Neutrophil (primary cell): ENCODE results near the gene LBH.

Experiments
- H3K27ac ChIP-seq: fragments of 200-600 bp; sonication (generic); 2 replicates; pipeline ENCODE4 v1.5.1; 2016; ENCODE audit warnings: mild to moderate bottlenecking, moderate library complexity
- H3K27me3 ChIP-seq: fragments of 200-600 bp; sonication (generic); 2 replicates; pipeline ENCODE4 v1.6.0; 2016; ENCODE audit warnings: mild to moderate bottlenecking
- H3K36me3 ChIP-seq: fragments of 200-600 bp; sonication (generic); 2 replicates; pipeline ENCODE4 v1.5.1; 2017
- H3K4me1 ChIP-seq, 2 experiments: fragments of 200-600 bp in 1 of 2; sonication (generic) in 1 of 2; 1 replicate in 1 of 2; 2 replicates in 1 of 2; pipeline versions ENCODE4 v1.5.1 to v1.6.1; 2013 to 2016; ENCODE audit warnings: low read depth in 1 of 2, low read length in 1 of 2, mild to moderate bottlenecking in 1 of 2, moderate library complexity in 1 of 2; ENCODE audit not compliant: control insufficient read depth in 1 of 2, insufficient read depth in 1 of 2
- H3K4me3 ChIP-seq, 2 experiments: fragments of 200-600 bp in 1 of 2; sonication (generic) in 1 of 2; 1 replicate in 1 of 2; 2 replicates in 1 of 2; pipeline ENCODE4 v1.5.1; 2013 to 2016; ENCODE audit warnings: low read depth in 1 of 2, low read length in 1 of 2, mild to moderate bottlenecking in 1 of 2, moderate library complexity in 1 of 2
- H3K9me3 ChIP-seq: fragments of 200-600 bp; sonication (generic); 2 replicates; pipeline ENCODE4 v1.5.1; 2016
- TF ChIP-seq, protein P1 (sequence below): fragments of 200-600 bp; sonication (generic); IDR thresholded peaks from 2 replicates; pipeline ENCODE4 v1.5.1; 2016; ENCODE audit warnings: antibody characterized with exemption

Gene LBH

DNA sequence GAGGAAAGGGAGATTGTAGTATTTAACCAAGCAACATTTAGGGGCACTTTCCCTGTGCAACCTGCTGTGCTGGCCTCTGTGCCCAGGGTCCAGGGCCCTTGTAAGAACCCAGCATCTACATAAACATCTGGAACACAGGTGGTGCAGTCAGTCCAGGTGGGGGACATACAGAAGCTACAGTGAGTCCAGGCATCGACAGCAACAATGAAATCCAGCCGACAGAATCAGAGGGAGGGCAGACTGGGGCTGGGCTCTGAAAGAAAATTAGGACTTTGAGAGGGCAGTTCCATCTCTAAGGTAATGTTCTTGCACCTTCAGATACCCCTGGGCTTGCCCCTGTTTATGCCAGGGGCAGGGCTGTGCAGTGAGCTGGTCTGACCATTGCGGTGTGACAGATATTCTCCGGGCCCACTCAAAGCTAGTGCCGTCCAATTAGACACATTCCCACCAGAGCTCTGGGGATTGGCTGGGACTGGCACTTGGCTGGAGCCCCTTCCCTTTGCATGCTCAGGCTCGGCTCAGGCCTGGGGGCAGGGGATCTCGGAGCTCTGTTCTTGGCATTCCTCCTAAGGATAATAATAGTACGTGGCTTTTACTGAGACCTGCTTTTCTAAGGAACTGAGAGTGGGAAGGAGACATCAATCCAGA lies 5.4 kb downstream of the LBH start:
- TF ChIP-seq, protein P1, sequence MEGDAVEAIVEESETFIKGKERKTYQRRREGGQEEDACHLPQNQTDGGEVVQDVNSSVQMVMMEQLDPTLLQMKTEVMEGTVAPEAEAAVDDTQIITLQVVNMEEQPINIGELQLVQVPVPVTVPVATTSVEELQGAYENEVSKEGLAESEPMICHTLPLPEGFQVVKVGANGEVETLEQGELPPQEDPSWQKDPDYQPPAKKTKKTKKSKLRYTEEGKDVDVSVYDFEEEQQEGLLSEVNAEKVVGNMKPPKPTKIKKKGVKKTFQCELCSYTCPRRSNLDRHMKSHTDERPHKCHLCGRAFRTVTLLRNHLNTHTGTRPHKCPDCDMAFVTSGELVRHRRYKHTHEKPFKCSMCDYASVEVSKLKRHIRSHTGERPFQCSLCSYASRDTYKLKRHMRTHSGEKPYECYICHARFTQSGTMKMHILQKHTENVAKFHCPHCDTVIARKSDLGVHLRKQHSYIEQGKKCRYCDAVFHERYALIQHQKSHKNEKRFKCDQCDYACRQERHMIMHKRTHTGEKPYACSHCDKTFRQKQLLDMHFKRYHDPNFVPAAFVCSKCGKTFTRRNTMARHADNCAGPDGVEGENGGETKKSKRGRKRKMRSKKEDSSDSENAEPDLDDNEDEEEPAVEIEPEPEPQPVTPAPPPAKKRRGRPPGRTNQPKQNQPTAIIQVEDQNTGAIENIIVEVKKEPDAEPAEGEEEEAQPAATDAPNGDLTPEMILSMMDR: no peak
- Histone ChIP-seq H3K36me3 (no peaks in the 10 kb centered on the region), H3K27me3 (peaks cover 36% of the 10 kb centered on the region)

DNA sequence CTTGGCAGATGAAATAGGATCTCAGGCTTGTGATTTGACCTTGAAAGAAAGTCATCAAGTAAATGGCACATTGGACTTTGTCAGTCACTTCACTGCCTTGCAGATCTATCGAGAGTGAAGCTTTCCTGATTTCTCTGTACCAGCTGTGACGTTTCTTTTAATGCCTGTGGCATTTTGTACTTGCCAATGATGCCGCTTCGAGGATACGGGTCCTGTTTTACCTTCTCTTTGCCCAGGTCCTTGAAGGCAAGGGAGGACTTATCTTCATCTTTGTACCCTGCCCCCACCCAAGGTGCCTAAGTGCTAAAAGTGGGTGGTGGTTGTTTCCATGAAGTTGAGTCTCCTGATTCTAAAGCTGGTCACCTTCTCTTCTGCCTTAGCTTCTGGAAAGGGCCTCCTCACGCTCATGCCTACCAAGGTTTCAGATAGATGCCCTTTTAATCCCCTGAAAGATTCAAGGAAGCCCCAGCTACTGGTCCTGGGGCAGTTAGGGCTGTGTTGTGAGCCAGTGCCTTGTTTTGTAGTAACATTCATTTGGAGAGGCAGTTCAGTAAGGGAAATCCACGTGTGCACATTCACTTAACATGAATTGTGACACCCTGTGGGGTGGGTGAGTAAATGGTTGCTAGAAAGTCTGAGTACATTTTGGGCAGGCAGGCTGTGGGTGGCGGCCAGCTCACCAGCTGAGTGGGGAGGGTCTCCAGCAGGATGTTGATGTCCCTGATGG lies 6.1 kb downstream of the LBH start:
- peaks cover 29% of the 10 kb centered on the region for H3K27me3 ChIP-seq
- H3K4me3 ChIP-seq: no peak overlapping the region
- H3K4me1 ChIP-seq: peaks cover 6% of the 10 kb centered on the region in 2 experiments
- H3K36me3 ChIP-seq: no peaks in the 10 kb centered on the region
- H3K9me3 ChIP-seq: no peaks in the 10 kb centered on the region
- H3K27ac ChIP-seq: no peak overlapping the region
- TF ChIP-seq, protein P1: no peak

More for the DNA sequence above, 5.4 kb downstream of the LBH start:
- no peak overlapping the region for H3K27ac ChIP-seq
- peaks cover 6 to 13% of the 10 kb centered on the region in 2 experiments for H3K4me1 ChIP-seq
- no peak overlapping the region for H3K4me3 ChIP-seq
- no peaks in the 10 kb centered on the region for H3K9me3 ChIP-seq

DNA sequence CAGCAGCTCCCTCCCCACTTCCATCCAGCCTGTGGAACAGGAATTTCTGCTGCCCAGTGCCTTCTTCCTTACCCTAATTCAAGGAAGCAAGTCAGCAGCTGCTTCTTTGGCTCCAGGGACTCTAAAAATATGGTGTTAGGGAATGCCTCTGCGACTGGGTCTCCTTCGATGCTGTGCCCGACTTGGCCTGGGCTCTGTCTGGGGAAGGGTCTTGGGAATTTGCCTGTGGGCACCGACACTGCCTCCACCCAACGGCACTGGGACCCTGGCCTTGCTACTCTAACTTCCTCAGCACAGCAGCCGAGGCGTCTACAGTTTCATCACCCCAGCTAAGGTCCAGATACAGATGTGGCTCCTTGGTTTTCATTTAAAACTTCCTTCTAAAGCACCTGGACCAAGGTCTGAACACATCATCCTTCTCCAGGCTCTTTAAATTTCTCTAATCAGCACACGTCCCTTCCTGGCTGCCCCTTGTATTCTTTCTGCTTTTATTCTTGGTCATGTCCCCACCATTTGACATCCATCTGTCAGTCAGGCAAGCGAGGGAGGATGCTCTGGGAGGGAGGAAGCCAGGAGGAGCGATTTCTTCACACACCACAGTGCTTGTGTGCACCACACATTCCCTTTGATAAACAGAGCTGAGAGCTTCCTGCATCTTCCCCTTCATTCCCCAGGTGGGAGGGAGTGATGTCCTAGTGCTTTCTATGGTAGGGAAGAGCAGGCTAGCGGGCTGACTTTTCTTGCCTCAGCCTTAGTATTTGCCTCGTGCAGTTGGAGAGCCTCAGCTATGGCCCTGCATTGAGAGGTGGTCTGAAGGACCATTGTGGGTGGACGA lies 6.8 kb downstream of the LBH start:
- H3K36me3 ChIP-seq: no peaks in the 10 kb centered on the region
- peaks cover 0 to 1% of the 10 kb centered on the region in 2 experiments for H3K4me1 ChIP-seq
- no peak overlapping the region for H3K4me3 ChIP-seq
- no peaks in the 10 kb centered on the region for H3K9me3 ChIP-seq
- TF ChIP-seq, protein P1: no peak
- peaks cover 21% of the 10 kb centered on the region for H3K27me3 ChIP-seq
- H3K27ac ChIP-seq: no peak overlapping the region

GRCh38 chr2:30239308-30239985 lies 8.1 kb downstream of the LBH start:
- Histone ChIP-seq H3K4me1 (peaks cover 9 to 14% of the 10 kb centered on the region in 2 experiments), H3K36me3 (no peaks in the 10 kb centered on the region), H3K27me3 (peaks cover 9% of the 10 kb centered on the region), H3K9me3 (no peaks in the 10 kb centered on the region), H3K27ac (no peak overlapping the region), H3K4me3 (no peak overlapping the region)
- TF ChIP-seq, protein P1: peak; percentile 71
